DOHH2 (cell line): ENCODE results near the gene HJV.

Experiments used
- CTCF ChIP-seq: fragments of 200-600 bp; sonication (generic); IDR thresholded peaks from one replicate; pipeline ENCODE4 v1.5.1; 2014; ENCODE audit warnings: antibody characterized with exemption, mild to moderate bottlenecking, low read depth, low read length; ENCODE audit not compliant: poor library complexity, severe bottlenecking
- EZH2phosphoT487 ChIP-seq: fragments of 200-600 bp; sonication (generic); IDR thresholded peaks from 2 replicates; pipeline ENCODE4 v1.6.1; 2017; ENCODE audit warnings: borderline replicate concordance, mild to moderate bottlenecking, antibody characterized with exemption, low read length, moderate library complexity, mixed read lengths

DNA sequence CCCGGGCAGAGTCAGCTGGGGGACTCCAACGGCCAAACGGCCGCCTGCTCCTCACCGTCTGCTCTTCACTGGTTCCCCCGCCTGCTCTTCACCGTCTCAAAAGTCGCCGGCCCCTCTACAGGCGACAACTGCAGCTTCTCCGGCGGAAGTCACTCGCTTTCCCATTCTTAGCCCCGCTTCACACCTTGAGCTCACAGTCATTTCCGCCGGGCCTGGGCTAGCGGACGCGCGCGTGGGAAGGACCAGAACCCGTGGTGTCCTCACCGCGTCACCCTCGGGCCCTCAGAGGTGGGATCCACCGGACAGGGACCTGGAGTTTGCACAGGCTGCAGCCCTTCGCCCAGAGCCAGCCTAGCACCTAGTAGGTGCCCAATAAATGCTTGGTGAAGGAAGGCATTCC lies 27.9 kb upstream of the HJV start:
- TF ChIP-seq CTCF (no peak), EZH2phosphoT487 (no peak)
